Measurements from ENCODE around the gene GPHA2.

The GPHA2 gene

GRCh38 chr11:64963072-64963631, 27.5 kb upstream of the GPHA2 start:
- H3K4me3 ChIP-seq (ENCODE audit: low read length): no peak overlapping the region
- H3K9ac ChIP-seq (ENCODE audit: low read length): no peak overlapping the region
- peaks cover 13% of the 10 kb centered on the region for H3K27me3 ChIP-seq (ENCODE audit: low read depth, low read length)
- no peaks in the 10 kb centered on the region for H3K36me3 ChIP-seq (replicated peaks; ENCODE audit: low read depth, low read length)
- H3K27ac ChIP-seq (ENCODE audit: low read length): no peak overlapping the region
- H3K4me2 ChIP-seq (ENCODE audit: low read length): no peak overlapping the region
- H2AFZ ChIP-seq (ENCODE audit: low read depth, low read length): no peak overlapping the region
- H3K9me3 ChIP-seq (ENCODE audit: insufficient read depth, low read length): no peaks in the 10 kb centered on the region
- H3K79me2 ChIP-seq (ENCODE audit: low read length): no peaks in the 10 kb centered on the region
- no peaks in the 10 kb centered on the region for H4K20me1 ChIP-seq (ENCODE audit: insufficient read depth, low read length)
- H3K4me1 ChIP-seq (ENCODE audit: low read length): peaks cover 5% of the 10 kb centered on the region
- no peak for TF ChIP-seq CTCF (IDR thresholded peaks at IDR 0.05; ENCODE audit: low read depth, low read length)
- no peak for TF ChIP-seq EZH2phosphoT487 (IDR thresholded peaks at IDR 0.05; ENCODE audit: low read depth)

GRCh38 chr11:64960719-64961118, 25.0 kb upstream of the GPHA2 start:
- Histone ChIP-seq H3K9ac (ENCODE audit: low read length) (no peak overlapping the region), H3K4me2 (ENCODE audit: low read length) (no peak overlapping the region), H3K27ac (ENCODE audit: low read length) (no peak overlapping the region), H2AFZ (ENCODE audit: low read depth, low read length) (no peak overlapping the region), H3K4me1 (ENCODE audit: low read length) (peaks cover 5% of the 10 kb centered on the region), H3K9me3 (ENCODE audit: insufficient read depth, low read length) (no peaks in the 10 kb centered on the region), H3K4me3 (ENCODE audit: low read length) (no peak overlapping the region), H3K36me3 (replicated peaks; ENCODE audit: low read depth, low read length) (no peaks in the 10 kb centered on the region), H4K20me1 (ENCODE audit: insufficient read depth, low read length) (no peaks in the 10 kb centered on the region), H3K79me2 (ENCODE audit: low read length) (no peaks in the 10 kb centered on the region), H3K27me3 (ENCODE audit: low read depth, low read length) (peaks cover 13% of the 10 kb centered on the region)
- no peak for TF ChIP-seq EZH2phosphoT487 (IDR thresholded peaks at IDR 0.05; ENCODE audit: low read depth)
- no peak for TF ChIP-seq CTCF (IDR thresholded peaks at IDR 0.05; ENCODE audit: low read depth, low read length)

- Histone ChIP-seq H3K36me3 (replicated peaks; ENCODE audit: low read depth, low read length) (no peaks in the 10 kb centered on the region), H3K79me2 (ENCODE audit: low read length) (no peaks in the 10 kb centered on the region), H3K4me1 (ENCODE audit: low read length) (no peaks in the 10 kb centered on the region), H3K4me2 (ENCODE audit: low read length) (no peak overlapping the region), H3K4me3 (ENCODE audit: low read length) (no peak overlapping the region), H4K20me1 (ENCODE audit: insufficient read depth, low read length) (no peaks in the 10 kb centered on the region), H2AFZ (ENCODE audit: low read depth, low read length) (no peak overlapping the region), H3K9me3 (ENCODE audit: insufficient read depth, low read length) (no peaks in the 10 kb centered on the region), H3K27ac (ENCODE audit: low read length) (no peak overlapping the region), H3K9ac (ENCODE audit: low read length) (no peak overlapping the region), H3K27me3 (ENCODE audit: low read depth, low read length) (peaks cover 15% of the 10 kb centered on the region)
- no peak for TF ChIP-seq EZH2phosphoT487 (IDR thresholded peaks at IDR 0.05; ENCODE audit: low read depth)
- no peak for TF ChIP-seq CTCF (IDR thresholded peaks at IDR 0.05; ENCODE audit: low read depth, low read length)
Measured at GRCh38 chr11:64959498-64959897, 23.8 kb upstream of the GPHA2 start.

- H3K27ac ChIP-seq (ENCODE audit: low read length): no peak overlapping the region
- H3K36me3 ChIP-seq (replicated peaks; ENCODE audit: low read depth, low read length): no peaks in the 10 kb centered on the region
- H3K4me2 ChIP-seq (ENCODE audit: low read length): no peak overlapping the region
- H3K9ac ChIP-seq (ENCODE audit: low read length): no peak overlapping the region
- H3K4me1 ChIP-seq (ENCODE audit: low read length): no peaks in the 10 kb centered on the region
- H3K79me2 ChIP-seq (ENCODE audit: low read length): no peaks in the 10 kb centered on the region
- H3K27me3 ChIP-seq (ENCODE audit: low read depth, low read length): peaks cover 32% of the 10 kb centered on the region
- H4K20me1 ChIP-seq (ENCODE audit: insufficient read depth, low read length): no peaks in the 10 kb centered on the region
- TF ChIP-seq CTCF (IDR thresholded peaks at IDR 0.05; ENCODE audit: low read depth, low read length): no peak
- TF ChIP-seq EZH2phosphoT487 (IDR thresholded peaks at IDR 0.05; ENCODE audit: low read depth): no peak
- H3K9me3 ChIP-seq (ENCODE audit: insufficient read depth, low read length): no peaks in the 10 kb centered on the region
- no peak overlapping the region for H3K4me3 ChIP-seq (ENCODE audit: low read length)
- H2AFZ ChIP-seq (ENCODE audit: low read depth, low read length): no peak overlapping the region
Measured at GRCh38 chr11:64954201-64954600, 18.5 kb upstream of the GPHA2 start.
